Activated naive CD8-positive, alpha-beta T cell (primary cell): ENCODE results near the gene NBEA.

Experiments
- H3K27ac Mint-ChIP-seq: one replicate; pipeline ENCODE4 v1.8.0; 2021; ENCODE audit warnings: mixed read lengths
- H3K27me3 Mint-ChIP-seq: one replicate; pipeline ENCODE4 v1.8.0; 2021; ENCODE audit warnings: mixed read lengths
- H3K36me3 Mint-ChIP-seq: one replicate; pipeline ENCODE4 v1.8.0; 2021; ENCODE audit warnings: mixed read lengths
- H3K4me1 Mint-ChIP-seq: one replicate; pipeline ENCODE4 v1.8.0; 2021; ENCODE audit warnings: low read depth, mixed read lengths
- H3K4me3 Mint-ChIP-seq: one replicate; pipeline ENCODE4 v1.8.0; 2021; ENCODE audit warnings: mild to moderate bottlenecking, mixed read lengths
- H3K9me3 Mint-ChIP-seq: one replicate; pipeline ENCODE4 v1.8.0; 2021; ENCODE audit warnings: low read depth, mixed read lengths

NBEA gene

DNA sequence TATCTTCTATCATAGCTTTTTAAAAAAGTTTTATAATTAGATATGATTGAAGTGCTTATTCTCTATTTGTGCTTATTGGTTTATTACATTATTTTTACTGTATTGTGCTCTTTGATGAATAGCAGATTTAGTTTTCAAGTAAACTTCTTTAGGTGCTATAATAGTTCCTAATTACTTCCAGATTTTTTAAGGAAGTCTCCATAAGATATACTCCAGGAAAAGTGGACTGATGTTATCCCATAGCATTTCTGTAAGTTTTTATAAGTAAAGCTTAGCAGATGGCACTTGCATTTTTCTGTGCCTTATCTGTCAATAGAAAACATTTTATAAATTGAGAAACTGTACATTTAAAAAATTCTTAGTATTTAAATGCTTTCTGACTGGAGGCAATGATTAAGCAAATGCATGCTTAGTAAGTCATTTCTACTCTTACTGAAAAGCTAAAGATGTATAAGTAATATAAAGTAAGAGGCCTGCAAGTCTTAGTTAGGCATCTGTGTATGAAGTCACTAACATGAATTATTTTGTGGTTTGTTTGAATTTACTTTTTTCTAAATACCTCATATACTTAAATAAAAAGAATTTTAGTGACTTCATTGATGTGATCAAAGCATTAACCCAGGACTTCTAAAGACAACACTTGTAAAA, 351.6 kb downstream of the NBEA start:
- H3K9me3 Mint-ChIP-seq = no peaks in the 10 kb centered on the region
- no peak overlapping the region for H3K4me3 Mint-ChIP-seq
- no peaks in the 10 kb centered on the region for H3K36me3 Mint-ChIP-seq
- H3K27ac Mint-ChIP-seq = no peak overlapping the region
- no peaks in the 10 kb centered on the region for H3K27me3 Mint-ChIP-seq
- peaks cover 6% of the 10 kb centered on the region for H3K4me1 Mint-ChIP-seq

DNA sequence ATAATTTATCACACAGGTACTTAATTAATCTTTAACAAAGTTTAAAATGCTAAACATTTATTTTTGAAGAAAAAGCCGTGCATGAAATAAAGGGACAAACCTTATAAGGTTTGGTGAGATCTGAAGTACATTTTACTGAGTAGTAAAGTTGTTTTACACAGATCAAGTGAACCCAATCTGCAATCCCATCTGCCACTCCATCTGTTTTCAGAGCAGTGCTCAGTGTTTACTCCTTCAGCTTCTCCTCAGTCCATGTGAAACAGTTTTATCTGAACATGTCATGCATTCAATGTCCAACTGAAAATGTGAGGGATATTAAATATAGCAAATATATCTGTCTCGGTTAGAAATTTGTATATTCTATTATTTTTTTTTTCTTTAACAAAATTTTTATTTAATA, 367.6 kb downstream of the NBEA start:
- Mint-ChIP-seq H3K9me3 (no peaks in the 10 kb centered on the region), H3K36me3 (peaks cover 4% of the 10 kb centered on the region), H3K27ac (no peak overlapping the region), H3K27me3 (no peaks in the 10 kb centered on the region), H3K4me1 (no peaks in the 10 kb centered on the region), H3K4me3 (no peak overlapping the region)

DNA sequence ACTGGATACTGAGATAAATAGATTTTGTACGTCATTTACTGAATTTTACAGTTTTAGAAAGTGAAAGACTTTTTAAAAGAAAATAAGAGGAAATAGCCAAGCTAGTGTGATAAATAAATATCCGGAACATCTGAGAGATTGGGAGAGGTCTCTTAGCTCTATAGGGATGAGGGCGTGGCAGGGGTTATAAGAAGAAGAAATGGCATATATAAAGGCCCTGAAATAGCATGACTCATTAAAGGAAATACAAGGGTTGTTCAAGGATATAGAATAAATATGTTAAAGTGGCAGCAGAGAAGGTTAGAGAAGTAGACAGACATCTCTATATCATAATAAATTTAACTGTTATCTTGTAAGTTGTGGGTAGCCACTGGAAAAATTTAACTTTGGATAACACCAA, 390.1 kb downstream of the NBEA start:
- no peaks in the 10 kb centered on the region for H3K4me1 Mint-ChIP-seq
- peaks cover 5% of the 10 kb centered on the region for H3K36me3 Mint-ChIP-seq
- no peaks in the 10 kb centered on the region for H3K27me3 Mint-ChIP-seq
- H3K27ac Mint-ChIP-seq = no peak overlapping the region
- no peaks in the 10 kb centered on the region for H3K9me3 Mint-ChIP-seq
- H3K4me3 Mint-ChIP-seq = no peak overlapping the region

DNA sequence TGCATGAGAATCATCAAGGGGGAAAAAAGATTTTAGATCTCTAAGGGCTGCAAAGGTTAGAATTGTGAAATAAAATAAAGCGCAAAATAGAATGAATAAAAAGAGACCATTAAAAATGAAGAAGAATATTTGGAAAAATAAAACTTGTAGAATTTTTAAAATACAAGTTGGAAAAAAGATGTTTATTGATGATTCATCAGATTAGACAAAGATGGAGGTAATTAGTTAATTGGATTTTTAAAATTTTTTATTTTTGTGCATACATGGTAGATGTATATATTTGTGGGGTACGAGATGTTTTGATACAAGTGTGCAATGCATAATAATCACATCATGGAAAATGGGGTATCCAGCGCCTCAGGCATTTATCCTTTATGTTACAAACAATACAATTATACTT, 391.1 kb downstream of the NBEA start:
- Mint-ChIP-seq H3K36me3 (peaks cover 4% of the 10 kb centered on the region), H3K4me3 (no peak overlapping the region), H3K27ac (no peak overlapping the region), H3K27me3 (no peaks in the 10 kb centered on the region), H3K4me1 (no peaks in the 10 kb centered on the region), H3K9me3 (no peaks in the 10 kb centered on the region)

DNA sequence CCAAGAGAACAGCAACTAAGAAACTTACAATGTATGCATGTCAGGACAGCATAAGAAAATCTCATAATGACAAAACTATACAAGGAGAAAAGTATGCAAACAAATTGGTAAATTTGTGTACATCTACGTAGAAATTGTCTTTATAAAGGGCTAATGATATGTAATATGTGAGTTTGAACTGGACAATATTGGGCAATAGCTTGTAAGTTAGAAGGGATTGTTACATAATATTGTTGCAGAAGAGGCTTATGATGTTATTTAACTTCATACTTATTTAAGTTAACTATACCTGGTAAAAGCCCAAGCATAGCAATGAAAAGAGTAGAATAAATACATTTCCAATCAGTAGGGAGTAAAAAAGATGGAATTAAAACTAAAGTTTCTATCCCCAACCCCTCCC, 400.4 kb downstream of the NBEA start:
- no peaks in the 10 kb centered on the region for H3K27me3 Mint-ChIP-seq
- no peaks in the 10 kb centered on the region for H3K4me1 Mint-ChIP-seq
- H3K9me3 Mint-ChIP-seq = no peaks in the 10 kb centered on the region
- no peaks in the 10 kb centered on the region for H3K36me3 Mint-ChIP-seq
- H3K4me3 Mint-ChIP-seq = no peak overlapping the region
- H3K27ac Mint-ChIP-seq = no peak overlapping the region

DNA sequence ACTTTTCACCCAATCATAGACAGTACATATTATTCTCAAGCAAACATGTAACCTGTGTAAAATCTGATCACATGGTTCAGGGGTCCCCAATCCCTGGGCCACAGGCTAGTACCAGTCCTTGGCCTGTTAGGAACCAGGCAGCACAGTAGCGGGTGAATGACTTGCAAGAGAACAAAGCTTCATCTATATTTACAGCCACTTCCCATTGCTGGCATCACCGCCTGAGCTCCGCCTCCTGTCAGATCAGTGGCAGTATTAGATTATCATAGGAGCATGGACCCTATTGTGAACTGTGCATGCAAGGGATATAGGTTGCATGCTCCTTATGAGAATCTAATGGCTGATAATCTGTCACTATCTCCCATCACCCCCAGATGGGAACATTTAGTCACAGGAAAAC, 401.3 kb downstream of the NBEA start:
- Mint-ChIP-seq H3K27me3 (no peaks in the 10 kb centered on the region), H3K4me1 (no peaks in the 10 kb centered on the region), H3K4me3 (no peak overlapping the region), H3K27ac (no peak overlapping the region), H3K36me3 (no peaks in the 10 kb centered on the region), H3K9me3 (no peaks in the 10 kb centered on the region)

DNA sequence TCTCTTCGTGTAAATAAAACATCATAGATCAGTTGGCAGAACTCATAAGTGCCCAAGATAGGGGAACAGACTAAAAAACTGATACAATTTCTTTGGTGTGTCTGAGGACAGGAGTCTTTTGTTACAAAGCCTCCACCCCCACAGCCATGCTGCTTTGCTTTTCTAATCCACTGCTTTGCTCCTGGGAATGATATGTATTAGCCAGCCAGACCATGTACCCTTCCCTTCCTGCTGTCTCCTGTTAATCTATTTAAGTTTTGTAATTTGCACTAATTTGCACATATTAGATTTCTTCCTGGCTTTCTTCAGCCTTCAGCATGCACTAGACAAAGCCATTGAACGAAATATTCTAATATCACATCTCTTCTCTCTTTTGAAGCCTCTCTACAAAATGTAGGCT, 403.9 kb downstream of the NBEA start:
- Mint-ChIP-seq H3K36me3 (no peaks in the 10 kb centered on the region), H3K27me3 (no peaks in the 10 kb centered on the region), H3K9me3 (no peaks in the 10 kb centered on the region), H3K27ac (no peak overlapping the region), H3K4me3 (no peak overlapping the region), H3K4me1 (no peaks in the 10 kb centered on the region)

DNA sequence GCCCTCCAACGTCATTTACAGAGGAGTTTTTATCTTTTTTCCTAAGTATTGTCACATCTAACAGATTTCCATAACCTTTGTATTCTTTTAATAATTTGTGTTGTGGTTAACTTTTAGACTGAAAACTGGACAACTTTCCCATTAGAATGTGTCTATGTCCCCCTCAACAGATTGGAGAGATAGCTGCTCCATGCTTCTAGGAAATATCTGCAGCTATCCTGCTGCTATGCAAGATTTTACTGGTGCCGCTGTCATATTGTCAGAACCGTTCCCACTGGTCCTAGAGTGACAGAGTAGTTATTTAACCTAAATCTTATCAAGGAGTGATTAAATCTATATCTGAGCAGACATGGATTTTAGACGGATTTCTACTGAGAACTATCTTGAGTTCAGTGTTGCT, 404.4 kb downstream of the NBEA start:
- Mint-ChIP-seq H3K36me3 (no peaks in the 10 kb centered on the region), H3K4me1 (no peaks in the 10 kb centered on the region), H3K4me3 (no peak overlapping the region)

DNA sequence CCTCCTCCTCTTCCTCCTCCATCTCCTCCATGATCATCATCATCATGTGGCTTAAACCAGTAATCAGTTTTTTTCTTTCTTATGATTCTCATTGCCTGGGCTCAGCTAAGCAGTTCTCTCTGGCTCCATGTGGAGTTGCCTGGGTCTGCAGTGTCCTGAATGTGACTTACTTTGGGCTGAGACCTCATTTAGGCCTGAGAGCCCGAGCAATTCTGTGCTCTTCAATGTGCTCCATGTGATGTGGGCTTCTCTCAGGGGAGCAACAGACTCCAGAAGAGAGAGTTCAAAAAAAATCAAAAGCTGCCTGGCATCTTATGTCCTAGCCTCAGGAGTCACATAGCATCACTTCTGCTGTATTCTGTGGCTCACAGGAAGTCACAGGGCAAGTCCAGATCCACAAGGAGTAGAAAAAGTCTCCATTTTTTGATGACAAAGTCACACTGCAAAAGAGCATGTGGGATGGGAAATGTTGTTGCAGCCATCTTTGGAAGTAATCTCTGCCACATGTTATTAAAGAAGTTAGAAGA, 405.7 kb downstream of the NBEA start:
- Mint-ChIP-seq H3K9me3 (no peaks in the 10 kb centered on the region), H3K4me1 (no peaks in the 10 kb centered on the region), H3K27ac (peak overlapping the region; percentile 11), H3K36me3 (no peaks in the 10 kb centered on the region), H3K27me3 (no peaks in the 10 kb centered on the region), H3K4me3 (no peak overlapping the region)

More for the DNA sequence above, 404.4 kb downstream of the NBEA start:
- no peaks in the 10 kb centered on the region for H3K9me3 Mint-ChIP-seq
- H3K27me3 Mint-ChIP-seq = no peaks in the 10 kb centered on the region
- no peak overlapping the region for H3K27ac Mint-ChIP-seq

DNA sequence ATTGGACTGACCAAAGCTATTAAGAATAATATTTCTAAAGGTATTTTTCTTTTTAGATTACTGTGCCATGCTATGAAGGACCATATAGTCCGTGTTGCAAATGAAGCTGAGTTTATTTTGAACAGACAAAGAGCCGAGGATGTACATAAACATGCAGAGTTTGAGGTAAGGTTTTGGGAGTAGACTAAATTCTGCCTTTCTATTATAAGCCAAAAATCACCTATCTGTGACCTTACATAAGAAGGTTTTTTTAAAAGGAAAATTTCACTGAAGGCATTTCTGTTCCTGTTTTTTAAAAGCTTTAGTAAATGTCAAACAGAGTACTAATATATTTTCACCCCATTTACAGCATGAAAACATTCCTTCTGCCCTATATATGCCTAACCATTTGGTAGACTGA, 407.0 kb downstream of the NBEA start:
- Mint-ChIP-seq H3K4me3 (no peak overlapping the region), H3K27ac (no peak overlapping the region), H3K36me3 (peaks cover 2% of the 10 kb centered on the region), H3K27me3 (no peaks in the 10 kb centered on the region), H3K9me3 (no peaks in the 10 kb centered on the region), H3K4me1 (no peaks in the 10 kb centered on the region)

DNA sequence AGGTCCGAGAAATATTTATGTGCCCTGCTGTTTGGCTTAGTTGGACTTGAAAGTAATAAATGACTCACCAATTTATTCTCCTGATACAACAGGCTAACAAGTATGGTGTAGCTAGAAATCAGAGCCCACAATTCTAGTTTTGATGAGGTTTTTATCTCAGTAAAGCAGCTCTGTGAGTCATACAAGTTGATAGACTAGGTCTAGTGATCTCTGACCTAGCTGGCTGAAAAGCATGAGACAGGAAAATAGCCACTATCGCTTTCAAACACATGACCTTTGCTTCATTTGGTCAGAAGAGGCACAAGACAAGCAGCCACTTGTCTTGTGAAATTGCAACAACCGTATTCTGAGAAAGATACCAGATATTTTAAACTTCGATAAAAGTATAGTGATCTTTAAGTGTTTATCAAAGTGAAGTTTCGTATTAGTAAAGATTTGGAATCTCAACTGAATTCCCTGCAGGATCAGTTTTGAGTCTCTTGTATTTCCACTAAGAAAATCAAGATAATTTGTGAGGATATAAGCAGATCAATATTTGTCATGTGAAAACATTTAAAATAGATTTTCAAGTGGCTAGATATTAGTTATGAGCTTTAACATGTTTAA, 407.7 kb downstream of the NBEA start:
- Mint-ChIP-seq H3K36me3 (peaks cover 2% of the 10 kb centered on the region), H3K4me1 (no peaks in the 10 kb centered on the region), H3K27me3 (no peaks in the 10 kb centered on the region), H3K27ac (no peak overlapping the region), H3K4me3 (no peak overlapping the region), H3K9me3 (no peaks in the 10 kb centered on the region)

DNA sequence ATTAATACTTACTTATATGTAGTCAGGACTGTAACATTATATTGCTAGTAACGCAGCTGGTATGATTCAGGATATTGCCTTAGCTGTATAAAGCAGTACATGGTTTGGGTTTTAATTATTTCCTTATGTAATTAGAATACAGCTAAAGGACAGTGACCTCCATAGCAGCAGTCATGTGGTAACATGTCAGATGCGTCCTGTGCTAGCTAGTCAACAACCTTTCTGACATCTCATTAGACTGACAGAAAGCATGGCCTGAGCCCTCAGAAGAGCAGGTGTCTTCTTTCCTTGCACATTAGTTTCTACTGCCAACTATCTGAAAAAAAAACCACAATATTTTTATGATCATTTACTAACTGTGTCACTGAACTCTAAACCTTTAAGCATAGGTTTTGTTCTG, 412.2 kb downstream of the NBEA start:
- Mint-ChIP-seq H3K4me3 (no peak overlapping the region), H3K9me3 (no peaks in the 10 kb centered on the region), H3K4me1 (peaks cover 4% of the 10 kb centered on the region), H3K27ac (no peak overlapping the region), H3K27me3 (no peaks in the 10 kb centered on the region), H3K36me3 (peaks cover 15% of the 10 kb centered on the region)

DNA sequence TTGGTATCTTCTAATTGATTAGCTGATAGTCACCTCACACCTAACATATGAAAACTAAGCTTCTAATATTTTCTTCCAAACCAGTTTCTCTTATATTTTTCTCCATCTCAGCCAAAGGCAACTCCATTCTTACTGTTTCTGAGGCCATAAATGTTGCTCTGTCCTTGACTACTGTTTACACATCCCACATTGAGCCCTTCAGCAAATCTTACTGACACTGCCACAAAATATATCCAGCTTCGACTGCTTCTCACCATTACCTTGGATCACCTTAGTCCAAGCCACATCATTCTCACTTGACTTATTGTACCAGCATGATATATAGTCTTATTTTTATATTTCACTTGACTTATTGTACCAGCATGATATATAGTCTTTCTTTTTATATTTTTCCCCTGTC, 412.8 kb downstream of the NBEA start:
- no peak overlapping the region for H3K27ac Mint-ChIP-seq
- H3K27me3 Mint-ChIP-seq = no peaks in the 10 kb centered on the region
- peaks cover 16% of the 10 kb centered on the region for H3K36me3 Mint-ChIP-seq
- peaks cover 4% of the 10 kb centered on the region for H3K4me1 Mint-ChIP-seq
- H3K4me3 Mint-ChIP-seq = no peak overlapping the region
- H3K9me3 Mint-ChIP-seq = no peaks in the 10 kb centered on the region

DNA sequence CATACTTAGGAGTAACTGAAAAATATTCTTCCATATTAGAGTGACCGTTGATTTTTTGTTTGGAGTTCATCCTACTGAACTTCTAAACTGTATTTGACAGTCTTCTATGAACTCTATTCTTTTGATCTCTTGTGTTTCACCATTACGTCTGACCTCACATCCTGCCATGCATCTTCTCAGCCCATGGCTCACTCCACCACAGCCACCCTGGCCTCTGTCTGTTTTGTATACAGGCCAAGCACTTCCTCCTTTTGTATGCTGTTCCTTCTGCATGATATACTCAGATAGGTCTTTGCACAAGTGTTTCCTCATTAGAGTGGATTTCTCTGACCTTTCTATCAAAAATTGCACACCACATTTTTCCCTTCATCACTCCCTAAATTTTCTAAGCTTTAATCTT, 414.5 kb downstream of the NBEA start:
- Mint-ChIP-seq H3K4me3 (no peak overlapping the region), H3K27ac (no peak overlapping the region), H3K36me3 (peaks cover 24% of the 10 kb centered on the region), H3K27me3 (no peaks in the 10 kb centered on the region), H3K9me3 (peaks cover 6% of the 10 kb centered on the region), H3K4me1 (peaks cover 4% of the 10 kb centered on the region)

DNA sequence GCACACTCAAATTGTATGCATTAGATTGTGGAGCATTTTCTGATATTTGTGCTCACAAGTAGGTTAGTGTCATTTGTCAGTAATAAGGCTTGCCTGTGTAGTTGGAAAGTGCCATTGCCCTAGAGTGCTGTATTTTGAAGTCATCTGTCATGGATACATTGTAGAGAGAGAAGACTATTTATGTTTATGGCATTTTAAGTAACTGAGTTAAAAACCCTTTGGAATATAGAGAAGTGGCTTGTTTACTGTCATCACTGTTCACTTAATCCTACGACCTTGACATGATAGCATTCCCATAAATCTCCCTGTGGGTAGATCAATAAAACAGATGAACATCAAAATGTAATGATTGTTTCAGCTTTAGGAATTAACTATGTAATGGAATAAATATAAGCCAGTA, 423.8 kb downstream of the NBEA start:
- Mint-ChIP-seq H3K27me3 (no peaks in the 10 kb centered on the region), H3K4me3 (no peak overlapping the region), H3K4me1 (no peaks in the 10 kb centered on the region), H3K9me3 (peaks cover 19% of the 10 kb centered on the region), H3K36me3 (no peaks in the 10 kb centered on the region), H3K27ac (no peak overlapping the region)

DNA sequence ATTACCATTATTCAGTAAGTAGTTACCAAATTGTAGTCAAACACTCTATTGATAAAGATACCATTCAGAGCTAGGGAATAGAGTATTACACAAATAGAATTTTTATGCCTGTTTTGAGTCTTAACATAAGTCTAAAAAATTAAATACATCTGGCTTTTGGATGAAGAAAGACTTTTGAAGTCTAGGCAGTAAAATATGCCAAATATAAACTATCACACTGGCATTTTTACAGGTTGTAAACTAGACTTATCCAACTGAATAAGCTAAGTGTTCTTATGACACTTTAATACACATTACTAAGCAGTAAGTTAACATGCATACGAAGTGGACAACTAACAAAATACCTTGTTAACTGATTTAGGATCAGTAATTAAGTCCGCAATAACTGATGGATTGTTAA, 425.5 kb downstream of the NBEA start:
- Mint-ChIP-seq H3K27ac (no peak overlapping the region), H3K27me3 (no peaks in the 10 kb centered on the region), H3K4me3 (no peak overlapping the region), H3K9me3 (peaks cover 30% of the 10 kb centered on the region), H3K4me1 (no peaks in the 10 kb centered on the region), H3K36me3 (no peaks in the 10 kb centered on the region)
